Measurements from ENCODE around the gene MEX3A. TPM values are rescaled to one million over a fixed set of nuclear protein-coding genes. Genes with fewer than 3 reads are reported as not detected.

The MEX3A gene
- total RNA-seq, 2 experiments from 2014 or later: 0.34 to 0.35 TPM

- Mint-ChIP-seq H3K9me3 (no peaks in the 10 kb centered on the region), H3K4me1 (peaks cover 10% of the 10 kb centered on the region), H3K36me3 (no peaks in the 10 kb centered on the region), H3K27me3 (peaks cover 3% of the 10 kb centered on the region), H3K4me3 (no peak overlapping the region), H3K27ac (no peak overlapping the region)
- no peak for DNase-seq
Observed at GRCh38 chr1:156069490-156070455, 12.5 kb downstream of the MEX3A start.

GRCh38 chr1:156067262-156067661, 15.0 kb downstream of the MEX3A start:
- DNase-seq: no peak
- Mint-ChIP-seq H3K4me3 (no peak overlapping the region), H3K4me1 (peaks cover 10% of the 10 kb centered on the region), H3K27ac (peak overlapping the region; percentile 64), H3K36me3 (no peaks in the 10 kb centered on the region), H3K9me3 (no peaks in the 10 kb centered on the region), H3K27me3 (peaks cover 3% of the 10 kb centered on the region)

GRCh38 chr1:156065871-156066270, 16.4 kb downstream of the MEX3A start:
- no peaks in the 10 kb centered on the region for H3K9me3 Mint-ChIP-seq
- no peak for DNase-seq
- no peak overlapping the region for H3K4me3 Mint-ChIP-seq
- no peaks in the 10 kb centered on the region for H3K36me3 Mint-ChIP-seq
- peaks cover 10% of the 10 kb centered on the region for H3K4me1 Mint-ChIP-seq
- H3K27me3 Mint-ChIP-seq: peaks cover 3% of the 10 kb centered on the region
- H3K27ac Mint-ChIP-seq: no peak overlapping the region

- Mint-ChIP-seq H3K36me3 (no peaks in the 10 kb centered on the region), H3K4me3 (no peak overlapping the region), H3K4me1 (peaks cover 10% of the 10 kb centered on the region), H3K27me3 (peaks cover 3% of the 10 kb centered on the region), H3K9me3 (no peaks in the 10 kb centered on the region), H3K27ac (no peak overlapping the region)
- no peak for DNase-seq
Observed at GRCh38 chr1:156065212-156065611, 17.1 kb downstream of the MEX3A start.

GRCh38 chr1:156064615-156065014, 17.6 kb downstream of the MEX3A start:
- Mint-ChIP-seq H3K36me3 (no peaks in the 10 kb centered on the region), H3K27me3 (peaks cover 3% of the 10 kb centered on the region), H3K9me3 (no peaks in the 10 kb centered on the region), H3K4me1 (peaks cover 10% of the 10 kb centered on the region), H3K4me3 (no peak overlapping the region), H3K27ac (no peak overlapping the region)
- DNase-seq: no peak

- Mint-ChIP-seq H3K4me1 (peaks cover 10% of the 10 kb centered on the region), H3K27ac (no peak overlapping the region), H3K4me3 (no peak overlapping the region), H3K36me3 (no peaks in the 10 kb centered on the region), H3K9me3 (no peaks in the 10 kb centered on the region), H3K27me3 (peaks cover 3% of the 10 kb centered on the region)
- no peak for DNase-seq
Observed at GRCh38 chr1:156063997-156064285, 18.3 kb downstream of the MEX3A start.

GRCh38 chr1:156062189-156062588, 20.1 kb downstream of the MEX3A start:
- Mint-ChIP-seq H3K36me3 (no peaks in the 10 kb centered on the region), H3K4me3 (no peak overlapping the region), H3K9me3 (no peaks in the 10 kb centered on the region), H3K27ac (no peak overlapping the region), H3K27me3 (peaks cover under 1% of the 10 kb centered on the region), H3K4me1 (peaks cover 12% of the 10 kb centered on the region)
- no peak for DNase-seq

GRCh38 chr1:156060937-156061636, 21.2 kb downstream of the MEX3A start, which contains the start of gene RAB25:
RAB25 (plus strand) TSS chr1:156061160; CDS start chr1:156061401, 241 bp downstream.
- Mint-ChIP-seq H3K4me3 (peak within 1 kb of the TSS; percentile 26), H3K36me3 (peaks cover 5% of the 10 kb centered on the region), H3K9me3 (no peaks in the 10 kb centered on the region), H3K4me1 (peaks cover 13% of the 10 kb centered on the region), H3K27me3 (no peaks in the 10 kb centered on the region), H3K27ac (peak within 1 kb of the TSS; percentile 14)
- DNase-seq: no peak

- Mint-ChIP-seq H3K9me3 (no peaks in the 10 kb centered on the region), H3K36me3 (peaks cover 5% of the 10 kb centered on the region), H3K4me1 (peaks cover 28% of the 10 kb centered on the region), H3K27me3 (no peaks in the 10 kb centered on the region), H3K4me3 (no peak overlapping the region), H3K27ac (no peak overlapping the region)
- no peak for DNase-seq
Observed at GRCh38 chr1:156056326-156056849, 25.9 kb downstream of the MEX3A start.

- H3K4me3 Mint-ChIP-seq: peak overlapping the region; percentile 91
- peak; percentile 29 for DNase-seq
- H3K9me3 Mint-ChIP-seq: no peaks in the 10 kb centered on the region
- peaks cover 5% of the 10 kb centered on the region for H3K36me3 Mint-ChIP-seq
- peaks cover 32% of the 10 kb centered on the region for H3K4me1 Mint-ChIP-seq
- H3K27ac Mint-ChIP-seq: peak overlapping the region; percentile 93
- H3K27me3 Mint-ChIP-seq: no peaks in the 10 kb centered on the region
Observed at GRCh38 chr1:156055281-156056048, 26.8 kb downstream of the MEX3A start.

GRCh38 chr1:156054500-156055280, 27.6 kb downstream of the MEX3A start, which contains the start of gene LAMTOR2:
LAMTOR2 (plus strand) TSS chr1:156054782; CDS start chr1:156054890, 108 bp downstream.
- Mint-ChIP-seq H3K9me3 (no peaks in the 10 kb centered on the region), H3K27me3 (no peaks in the 10 kb centered on the region), H3K27ac (peak within 1 kb of the TSS; percentile 93), H3K4me1 (peaks cover 32% of the 10 kb centered on the region), H3K4me3 (peak within 1 kb of the TSS; percentile 95), H3K36me3 (peaks cover 7% of the 10 kb centered on the region)
- DNase-seq: peak; percentile 97

- Mint-ChIP-seq H3K36me3 (peaks cover 9% of the 10 kb centered on the region), H3K4me3 (peak within 1 kb of the TSS; percentile 95), H3K4me1 (peaks cover 32% of the 10 kb centered on the region), H3K27ac (peak within 1 kb of the TSS; percentile 93), H3K27me3 (no peaks in the 10 kb centered on the region), H3K9me3 (no peaks in the 10 kb centered on the region)
- peak; percentile 88 for DNase-seq
Observed at GRCh38 chr1:156053768-156054499, 28.3 kb downstream of the MEX3A start, which contains the start of gene UBQLN4. UBQLN4 (minus strand) TSS chr1:156053798; CDS start chr1:156053701, 97 bp downstream.

Measured in activated naive CD8-positive, alpha-beta T cell treated with anti-CD3 and anti-CD28 coated beads for 36 hours (primary cell).